ENCODE data around the gene CLSTN1.

DNA sequence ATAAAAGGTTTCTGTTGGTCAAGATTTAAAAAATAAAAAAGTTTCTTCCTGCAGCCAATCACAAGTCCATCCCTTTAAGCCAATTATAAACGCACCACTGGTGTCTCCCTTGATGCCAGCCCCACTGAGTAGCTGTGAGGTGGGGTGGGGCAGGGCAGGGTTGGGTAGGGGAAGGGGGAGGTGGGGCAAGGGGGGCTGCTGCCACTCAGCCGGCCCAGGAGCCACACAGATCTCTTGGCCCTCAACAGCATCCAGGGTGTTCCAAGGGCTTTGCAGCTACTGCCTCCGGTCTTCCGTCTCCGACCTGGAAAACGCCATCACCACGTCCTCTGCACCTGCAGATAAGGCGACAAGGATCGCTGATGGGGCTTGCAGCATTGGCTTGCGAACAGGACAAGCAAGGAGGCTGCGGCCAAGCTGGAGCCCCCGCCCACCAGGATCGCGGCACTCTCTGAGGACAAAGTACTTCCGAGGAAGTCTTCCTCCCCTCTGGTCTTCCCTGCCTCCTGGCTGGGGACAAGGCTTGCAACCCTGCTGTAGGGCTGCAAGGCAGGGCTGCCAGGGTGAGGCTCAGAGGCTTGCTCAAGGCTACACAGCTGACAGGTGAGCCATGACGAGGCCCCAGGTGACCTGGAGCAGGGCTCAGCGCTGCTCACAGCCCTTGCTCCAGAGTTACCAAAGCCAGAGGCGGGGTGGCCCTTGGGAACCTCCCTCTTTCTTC is 26.8 kb upstream of the CLSTN1 start:
- TF ChIP-seq EZH2 (IDR thresholded peaks at IDR 0.05; ENCODE audit: borderline replicate concordance, insufficient read depth, low read depth, low read length, poor library complexity, severe bottlenecking) (no peak), CTCF (IDR thresholded peaks at IDR 0.05) (no peak)

All from B cell (primary cell).